T1000 (cell line): ENCODE data around the gene ACSL5.
"Not testable (repeated sequence)": the region's sequence is repeated elsewhere in the genome, so short reads cannot be mapped to it uniquely, and the experiment has no call there.

Source experiments
- DNase-seq: peaks from one replicate; lab custom pipeline; 2025; ENCODE audit warnings: mixed read lengths; lab: John Stamatoyannopoulos, UW

ACSL5 gene

GRCh38 chr10:112374724-112375541, 1.0 kb downstream of the ACSL5 start:
- no peak for DNase-seq

- no peak for DNase-seq
These were observed 1.9 kb downstream of the ACSL5 start for GRCh38 chr10:112375721-112376395.

- no peak for DNase-seq
These were observed 2.5 kb downstream of the ACSL5 start for GRCh38 chr10:112376396-112376790.

GRCh38 chr10:112377116-112377515, 3.2 kb downstream of the ACSL5 start:
- DNase-seq, result not testable (repeated sequence)

GRCh38 chr10:112379635-112380296, 5.8 kb downstream of the ACSL5 start:
- DNase-seq, result no peak

GRCh38 chr10:112382515-112383235, 8.8 kb downstream of the ACSL5 start:
- no peak for DNase-seq

GRCh38 chr10:112383325-112383724, 9.4 kb downstream of the ACSL5 start:
- no peak for DNase-seq

- no peak for DNase-seq
These were observed 10.2 kb downstream of the ACSL5 start for GRCh38 chr10:112384141-112384540.

- no peak for DNase-seq
These were observed 11.3 kb downstream of the ACSL5 start for GRCh38 chr10:112385201-112385600.

GRCh38 chr10:112388056-112388455, 14.1 kb downstream of the ACSL5 start:
- DNase-seq, result not testable (repeated sequence)

- DNase-seq, result no peak
These were observed 14.6 kb downstream of the ACSL5 start for GRCh38 chr10:112388548-112388947.

- no peak for DNase-seq
These were observed 15.4 kb downstream of the ACSL5 start for GRCh38 chr10:112389271-112389822.

- no peak for DNase-seq
These were observed 16.3 kb downstream of the ACSL5 start for GRCh38 chr10:112390125-112390703.

GRCh38 chr10:112393341-112393740, 19.4 kb downstream of the ACSL5 start:
- DNase-seq, result no peak

- DNase-seq, result no peak
These were observed 19.9 kb downstream of the ACSL5 start for GRCh38 chr10:112393827-112394226.

GRCh38 chr10:112394475-112394875, 20.6 kb downstream of the ACSL5 start:
- DNase-seq, result no peak

GRCh38 chr10:112395809-112396530, 22.1 kb downstream of the ACSL5 start:
- DNase-seq, result no peak

- no peak for DNase-seq
These were observed 23.7 kb downstream of the ACSL5 start for GRCh38 chr10:112397592-112397991.

GRCh38 chr10:112402917-112403316, 29.0 kb downstream of the ACSL5 start:
- DNase-seq, result no peak

- no peak for DNase-seq
These were observed 30.7 kb downstream of the ACSL5 start for GRCh38 chr10:112404617-112405016.

GRCh38 chr10:112406806-112407205, 32.9 kb downstream of the ACSL5 start:
- DNase-seq, result not testable (repeated sequence)
